Neutrophil (primary cell): Measurements from ENCODE around the gene ZNF582.

Source experiments
- H3K27ac ChIP-seq: fragments of 200-600 bp; sonication (generic); 2 replicates; pipeline ENCODE4 v1.5.1; 2016; ENCODE audit warnings: mild to moderate bottlenecking, moderate library complexity
- H3K27me3 ChIP-seq: fragments of 200-600 bp; sonication (generic); 2 replicates; pipeline ENCODE4 v1.6.0; 2016; ENCODE audit warnings: mild to moderate bottlenecking
- H3K36me3 ChIP-seq: fragments of 200-600 bp; sonication (generic); 2 replicates; pipeline ENCODE4 v1.5.1; 2017
- H3K4me1 ChIP-seq, 2 experiments: fragments of 200-600 bp in 1 of 2; sonication (generic) in 1 of 2; 1 replicate in 1 of 2; 2 replicates in 1 of 2; pipeline versions ENCODE4 v1.5.1 to v1.6.1; 2013 to 2016; ENCODE audit warnings: low read depth in 1 of 2, low read length in 1 of 2, mild to moderate bottlenecking in 1 of 2, moderate library complexity in 1 of 2; ENCODE audit not compliant: control insufficient read depth in 1 of 2, insufficient read depth in 1 of 2
- H3K4me3 ChIP-seq, 2 experiments: fragments of 200-600 bp in 1 of 2; sonication (generic) in 1 of 2; 1 replicate in 1 of 2; 2 replicates in 1 of 2; pipeline ENCODE4 v1.5.1; 2013 to 2016; ENCODE audit warnings: low read depth in 1 of 2, low read length in 1 of 2, mild to moderate bottlenecking in 1 of 2, moderate library complexity in 1 of 2
- H3K9me3 ChIP-seq: fragments of 200-600 bp; sonication (generic); 2 replicates; pipeline ENCODE4 v1.5.1; 2016
- TF ChIP-seq, protein P1 (sequence below): fragments of 200-600 bp; sonication (generic); IDR thresholded peaks from 2 replicates; pipeline ENCODE4 v1.5.1; 2016; ENCODE audit warnings: antibody characterized with exemption

The ZNF582 gene

DNA sequence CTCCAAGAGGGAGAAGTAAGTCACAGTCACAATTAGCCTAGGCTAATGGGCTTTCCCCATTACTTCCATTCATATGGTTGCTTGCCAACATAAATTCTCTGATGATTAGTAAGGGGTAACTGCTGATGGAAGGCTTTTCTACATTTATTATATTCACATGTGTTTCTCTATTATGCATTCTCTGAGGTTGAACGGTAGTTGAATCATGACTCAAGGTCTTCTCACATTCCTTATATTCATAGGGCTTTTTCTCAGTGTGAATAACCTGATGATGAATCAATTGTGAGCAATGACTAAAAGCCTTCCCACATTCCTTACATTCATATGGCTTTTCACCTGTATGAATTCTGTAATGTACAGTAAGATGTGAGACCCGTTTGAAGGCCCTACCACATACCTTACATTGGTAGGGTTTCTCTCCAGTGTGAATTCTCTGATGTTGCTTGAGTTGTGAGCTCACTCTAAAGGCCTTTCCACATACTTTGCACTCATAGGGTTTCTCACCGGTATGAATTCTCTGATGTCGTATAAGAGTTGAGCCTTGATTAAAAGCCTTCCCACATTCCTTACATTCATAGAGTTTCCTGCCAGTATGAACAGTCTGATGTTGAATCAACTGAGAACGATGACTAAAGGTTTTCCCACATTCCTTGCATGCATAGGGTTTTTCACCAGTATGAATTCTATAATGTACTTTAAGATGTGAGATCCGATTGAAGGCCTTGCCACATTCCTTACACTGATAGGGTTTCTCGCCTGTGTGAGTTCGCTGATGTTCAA is 9.3 kb downstream of the ZNF582 start:
- Histone ChIP-seq H3K27ac (no peak overlapping the region), H3K27me3 (no peaks in the 10 kb centered on the region), H3K36me3 (no peaks in the 10 kb centered on the region), H3K9me3 (peaks cover 6% of the 10 kb centered on the region), H3K4me3 (no peak overlapping the region), H3K4me1 (no peaks in the 10 kb centered on the region)
- TF ChIP-seq, protein P1, sequence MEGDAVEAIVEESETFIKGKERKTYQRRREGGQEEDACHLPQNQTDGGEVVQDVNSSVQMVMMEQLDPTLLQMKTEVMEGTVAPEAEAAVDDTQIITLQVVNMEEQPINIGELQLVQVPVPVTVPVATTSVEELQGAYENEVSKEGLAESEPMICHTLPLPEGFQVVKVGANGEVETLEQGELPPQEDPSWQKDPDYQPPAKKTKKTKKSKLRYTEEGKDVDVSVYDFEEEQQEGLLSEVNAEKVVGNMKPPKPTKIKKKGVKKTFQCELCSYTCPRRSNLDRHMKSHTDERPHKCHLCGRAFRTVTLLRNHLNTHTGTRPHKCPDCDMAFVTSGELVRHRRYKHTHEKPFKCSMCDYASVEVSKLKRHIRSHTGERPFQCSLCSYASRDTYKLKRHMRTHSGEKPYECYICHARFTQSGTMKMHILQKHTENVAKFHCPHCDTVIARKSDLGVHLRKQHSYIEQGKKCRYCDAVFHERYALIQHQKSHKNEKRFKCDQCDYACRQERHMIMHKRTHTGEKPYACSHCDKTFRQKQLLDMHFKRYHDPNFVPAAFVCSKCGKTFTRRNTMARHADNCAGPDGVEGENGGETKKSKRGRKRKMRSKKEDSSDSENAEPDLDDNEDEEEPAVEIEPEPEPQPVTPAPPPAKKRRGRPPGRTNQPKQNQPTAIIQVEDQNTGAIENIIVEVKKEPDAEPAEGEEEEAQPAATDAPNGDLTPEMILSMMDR = no peak

DNA sequence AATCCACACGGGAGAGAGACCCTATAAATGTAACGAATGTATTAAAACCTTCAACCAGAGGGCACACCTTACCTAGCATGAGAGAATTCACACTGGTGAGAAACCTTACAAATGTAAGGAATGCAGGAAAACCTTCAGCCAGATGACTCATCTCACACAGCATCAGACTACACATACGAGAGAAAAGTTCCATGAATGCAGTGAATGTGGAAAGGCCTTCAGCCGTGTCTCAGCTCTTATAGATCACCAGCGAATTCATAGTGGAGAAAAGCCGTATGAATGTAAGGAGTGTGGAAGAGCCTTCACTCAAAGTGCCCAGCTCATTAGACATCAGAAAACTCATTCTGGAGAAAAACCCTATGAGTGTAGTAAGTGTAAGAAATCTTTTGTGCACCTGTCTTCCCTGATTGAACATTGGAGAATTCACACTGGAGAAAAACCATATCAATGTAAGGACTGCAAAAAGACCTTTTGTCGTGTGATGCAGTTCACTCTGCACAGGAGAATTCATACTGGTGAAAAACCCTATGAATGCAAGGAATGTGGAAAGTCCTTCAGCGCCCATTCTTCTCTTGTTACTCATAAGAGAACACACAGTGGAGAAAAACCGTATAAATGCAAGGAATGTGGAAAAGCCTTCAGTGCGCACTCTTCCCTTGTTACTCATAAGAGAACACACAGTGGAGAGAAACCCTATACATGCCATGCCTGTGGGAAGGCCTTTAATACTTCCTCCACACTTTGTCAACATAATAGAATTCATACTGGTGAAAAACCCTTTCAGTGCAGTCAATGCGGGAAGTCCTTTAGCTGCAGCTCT is 16.0 kb downstream of the ZNF582 start:
- TF ChIP-seq, protein P1 = no peak
- no peaks in the 10 kb centered on the region for H3K4me1 ChIP-seq
- H3K27ac ChIP-seq = no peak overlapping the region
- no peak overlapping the region for H3K4me3 ChIP-seq
- H3K36me3 ChIP-seq = peaks cover 18% of the 10 kb centered on the region
- H3K9me3 ChIP-seq = peaks cover 12% of the 10 kb centered on the region
- H3K27me3 ChIP-seq = no peaks in the 10 kb centered on the region

DNA sequence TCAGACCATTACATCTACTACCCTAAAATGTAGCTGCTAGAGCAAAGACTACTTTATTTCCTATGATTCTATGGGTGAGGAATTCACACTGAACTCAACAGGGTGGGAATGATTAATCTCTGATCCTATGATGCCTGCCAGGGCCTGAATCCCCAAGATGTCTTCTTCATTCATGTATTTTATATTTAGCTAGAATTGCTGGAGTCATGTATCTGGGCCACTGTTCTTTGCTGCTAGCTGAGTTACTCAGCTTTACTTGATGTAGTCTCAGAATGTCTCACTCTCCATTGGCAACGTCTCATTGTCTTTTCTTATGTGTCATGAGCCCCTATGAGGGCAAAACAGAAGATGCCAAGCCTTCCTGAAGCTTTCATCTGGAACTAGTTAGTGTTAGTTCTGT is 21.1 kb downstream of the ZNF582 start:
- H3K4me1 ChIP-seq = peaks cover 11 to 16% of the 10 kb centered on the region in 2 experiments
- peaks cover 6% of the 10 kb centered on the region for H3K9me3 ChIP-seq
- H3K27ac ChIP-seq = no peak overlapping the region
- TF ChIP-seq, protein P1 = no peak
- peaks cover 17% of the 10 kb centered on the region for H3K36me3 ChIP-seq
- H3K4me3 ChIP-seq = no peak overlapping the region
- H3K27me3 ChIP-seq = no peaks in the 10 kb centered on the region

- Histone ChIP-seq H3K27me3 (no peaks in the 10 kb centered on the region), H3K27ac (no peak overlapping the region), H3K36me3 (peaks cover 9% of the 10 kb centered on the region), H3K4me1 (peaks cover 11 to 16% of the 10 kb centered on the region in 2 experiments), H3K4me3 (no peak overlapping the region), H3K9me3 (no peaks in the 10 kb centered on the region)
- TF ChIP-seq, protein P1 = no peak
Measured at GRCh38 chr19:56369886-56370676, 23.3 kb downstream of the ZNF582 start.
